IPS DF 19.7 (cell line): ENCODE measurements around the gene ADAM15.

Source experiments
- DNase-seq: peaks from one replicate; pipeline ENCODE4 v3.0.0-alpha.2; 2013; ENCODE audit warnings: low read depth, low spot score

Gene ADAM15

GRCh38 chr1:155050560-155051341 is at the start of gene ADAM15:
ADAM15 (plus strand) TSS chr1:155051316; CDS start chr1:155051387, 71 bp downstream.
- no peak for DNase-seq

GRCh38 chr1:155001425-155001674 is 49.8 kb upstream of the ADAM15 start:
- DNase-seq = no peak

GRCh38 chr1:155001675-155002463 is 49.2 kb upstream of the ADAM15 start:
- peak; percentile 93 for DNase-seq

- no peak for DNase-seq
Observed at GRCh38 chr1:155002464-155003226, 48.5 kb upstream of the ADAM15 start, which contains the start of gene ZBTB7B. ZBTB7B (plus strand) TSS chr1:155002802; CDS start chr1:155014661, 11,859 bp downstream.

- no peak for DNase-seq
Observed at GRCh38 chr1:155003227-155003765, 47.8 kb upstream of the ADAM15 start.

- no peak for DNase-seq
Observed at GRCh38 chr1:155003766-155004351, 47.3 kb upstream of the ADAM15 start.

GRCh38 chr1:155004352-155005075 is 46.6 kb upstream of the ADAM15 start:
- DNase-seq = no peak

- DNase-seq = no peak
Observed at GRCh38 chr1:155005076-155006011, 45.8 kb upstream of the ADAM15 start.

- DNase-seq = no peak
Observed at GRCh38 chr1:155006601-155007101, 44.5 kb upstream of the ADAM15 start.

- no peak for DNase-seq
Observed at GRCh38 chr1:155007251-155007828, 43.8 kb upstream of the ADAM15 start.

- DNase-seq = no peak
Observed at GRCh38 chr1:155008015-155008941, 42.8 kb upstream of the ADAM15 start.

- no peak for DNase-seq
Observed at GRCh38 chr1:155009221-155009711, 41.9 kb upstream of the ADAM15 start.

GRCh38 chr1:155009742-155010141 is 41.4 kb upstream of the ADAM15 start:
- DNase-seq = no peak

- no peak for DNase-seq
Observed at GRCh38 chr1:155010211-155010918, 40.8 kb upstream of the ADAM15 start.

- DNase-seq = no peak
Observed at GRCh38 chr1:155011004-155011416, 40.1 kb upstream of the ADAM15 start.

GRCh38 chr1:155011437-155012025 is 39.6 kb upstream of the ADAM15 start:
- no peak for DNase-seq

- DNase-seq = no peak
Observed at GRCh38 chr1:155012026-155012546, 39.0 kb upstream of the ADAM15 start.
